Sigmoid colon (tissue), 7 donors: ENCODE data around the gene MCU. TPM values are rescaled to one million over a fixed set of nuclear protein-coding genes. Genes with fewer than 3 reads are reported as not detected.
"Not testable (repeated sequence)": the region's sequence is repeated elsewhere in the genome, so short reads cannot be mapped to it uniquely, and the experiment has no call there.

ENCODE experiments used
- DNase-seq: peaks from one replicate; pipeline ENCODE4 v3.0.0-alpha.2; 2019
- H3K27ac ChIP-seq, 4 donors: fragments of 200-600 bp; sonication (generic); one replicate each; pipeline ENCODE4 v1.5.1; 2016 to 2019; ENCODE audit warnings: mild to moderate bottlenecking in 1 of 4
- H3K27me3 ChIP-seq, 3 donors: fragments of 200-600 bp; sonication (generic); one replicate each; pipeline ENCODE4 v1.5.1; 2019; ENCODE audit warnings: mild to moderate bottlenecking in 1 of 3
- H3K36me3 ChIP-seq, 4 donors: fragments of 200-600 bp; sonication (generic); one replicate each; pipeline ENCODE4 v1.5.1; 2016 to 2019
- H3K4me1 ChIP-seq, 4 donors: fragments of 200-600 bp; sonication (generic); one replicate each; pipeline ENCODE4 v1.5.1; 2017 to 2019
- H3K4me3 ChIP-seq, 4 donors: fragments of 200-600 bp; sonication (generic); one replicate each; pipeline ENCODE4 v1.5.1; 2017 to 2019; ENCODE audit warnings: mild to moderate bottlenecking in 2 of 4, moderate library complexity in 1 of 4
- H3K9me3 ChIP-seq, 4 donors: fragments of 200-600 bp in 3 of 4; sonication (generic) in 3 of 4; one replicate each; pipeline versions ENCODE4 v1.5.1 to v1.6.1; 2013 to 2019
- CTCF ChIP-seq, 4 experiments: fragments of 450-650 bp in 3 of 4; fragments of 200-600 bp in 1 of 4; IDR thresholded peaks; one replicate each; pipeline ENCODE4 v1.5.1; 2016 to 2019; ENCODE audit warnings: antibody characterized with exemption in 4 of 4, mild to moderate bottlenecking in 3 of 4, moderate library complexity in 2 of 4
- EP300 ChIP-seq, 4 donors: sonication (generic); formaldehyde crosslinking; IDR thresholded peaks; one replicate each; pipeline ENCODE4 v1.6.1; 2017; ENCODE audit warnings: antibody characterized with exemption in 4 of 4
- POLR2A ChIP-seq, 2 donors: fragments of 450-650 bp; IDR thresholded peaks; one replicate each; pipeline ENCODE4 v1.6.1; 2016; ENCODE audit warnings: antibody characterized with exemption in 2 of 2, mild to moderate bottlenecking in 2 of 2, moderate library complexity in 2 of 2
- POLR2AphosphoS5 ChIP-seq, 4 donors: sonication (generic); formaldehyde crosslinking; IDR thresholded peaks; one replicate each; pipeline ENCODE4 v1.6.1; 2017; ENCODE audit warnings: antibody characterized with exemption in 4 of 4
- WGBS, 2 donors: extraction: QIAGEN DNeasy Blood & Tissue Kit; methylation state at CpG; one replicate each; pipeline ENCODE4 v1.1.7; 2013; 5-methylcytosine and 5-hydroxymethylcytosine counted together
- intact Hi-C: fragments of 100-400 bp; cut with DNase I; formaldehyde crosslinking; loops from one replicate; pipeline ENCODE4 v1.15.1; 2023
- polyA plus RNA-seq, 3 donors: library from polyadenylated mRNA; stranded (reverse); fragments of 200-250 nt; gene quantifications; one replicate each; pipeline ENCODE4 v1.2.3, GENCODE V29; 2013
- total RNA-seq, 4 donors: library from RNA; depleted of rRNA; stranded (reverse); fragments of >200 nt; gene quantifications; one replicate each; pipeline ENCODE4 v1.1.0, GENCODE V29; 2016
- donor health status: healthy with polysubstance abuse.
- donor health status: Bipolar disorder and iron deficiency.
- donor health status: healthy.

Gene MCU
- total and polyA plus RNA-seq, 7 donors = 14.7 to 75.6 (median 19.4) TPM

GRCh38 chr10:72913287-72913686, 221.3 kb downstream of the MCU start:
- Histone ChIP-seq H3K36me3 (no peaks in the 10 kb centered on the region), H3K27ac (no peak overlapping the region), H3K4me1 (no peaks in the 10 kb centered on the region), H3K27me3 (no peaks in the 10 kb centered on the region), H3K4me3 (no peak overlapping the region), H3K9me3 (no peaks in the 10 kb centered on the region)
- TF ChIP-seq POLR2A (IDR thresholded peaks at IDR 0.05) = no peak
- TF ChIP-seq EP300 (IDR thresholded peaks at IDR 0.05) = no peak
- no peak for TF ChIP-seq POLR2AphosphoS5 (IDR thresholded peaks at IDR 0.05)
- TF ChIP-seq CTCF (IDR thresholded peaks at IDR 0.05) = no peak
- WGBS, 2 donors = 84 to 88% methylated on average over 7 of the region's 7 CpGs
- intact Hi-C loops = no loop called here
- DNase-seq = no peak

GRCh38 chr10:72917201-72917600, 225.3 kb downstream of the MCU start:
- DNase-seq, H3K4me3 ChIP-seq, H3K9me3 ChIP-seq, intact Hi-C loops, H3K36me3 ChIP-seq, H3K27ac ChIP-seq, H3K27me3 ChIP-seq, H3K4me1 ChIP-seq: not testable (repeated sequence)
- 75 to 85% methylated on average over 3 of the region's 3 CpGs for WGBS, 2 donors

GRCh38 chr10:72917803-72918332, 225.9 kb downstream of the MCU start:
- intact Hi-C loops, H3K27me3 ChIP-seq, H3K9me3 ChIP-seq, H3K4me1 ChIP-seq, H3K36me3 ChIP-seq, DNase-seq, H3K4me3 ChIP-seq, H3K27ac ChIP-seq: not testable (repeated sequence)
- WGBS, 2 donors = 83 to 85% methylated on average over 2 of the region's 2 CpGs

GRCh38 chr10:72918352-72918751, 226.4 kb downstream of the MCU start:
- intact Hi-C loops = no loop called here
- WGBS, 2 donors = 96 to 97% methylated on average over 8 of the region's 8 CpGs
- Histone ChIP-seq H3K27me3 (no peaks in the 10 kb centered on the region), H3K36me3 (no peaks in the 10 kb centered on the region), H3K9me3 (peaks cover 0 to 5% (median 2%) of the 10 kb centered on the region in 4 donors), H3K27ac (no peak overlapping the region), H3K4me1 (no peaks in the 10 kb centered on the region), H3K4me3 (no peak overlapping the region)
- TF ChIP-seq EP300 (IDR thresholded peaks at IDR 0.05) = no peak
- no peak for TF ChIP-seq POLR2A (IDR thresholded peaks at IDR 0.05)
- no peak for TF ChIP-seq POLR2AphosphoS5 (IDR thresholded peaks at IDR 0.05)
- no peak for TF ChIP-seq CTCF (IDR thresholded peaks at IDR 0.05)
- no peak for DNase-seq

- H3K36me3 ChIP-seq, H3K9me3 ChIP-seq, H3K4me1 ChIP-seq, DNase-seq, intact Hi-C loops, H3K27me3 ChIP-seq, H3K4me3 ChIP-seq, H3K27ac ChIP-seq: not testable (repeated sequence)
- WGBS, 2 donors = 96 to 97% methylated on average over 1 of the region's 1 CpG
Measured at GRCh38 chr10:72921147-72921683, 229.3 kb downstream of the MCU start.

- no peak for DNase-seq
- Histone ChIP-seq H3K4me3 (no peak overlapping the region), H3K4me1 (no peaks in the 10 kb centered on the region), H3K27me3 (no peaks in the 10 kb centered on the region), H3K9me3 (peaks cover 0 to 5% (median 2%) of the 10 kb centered on the region in 4 donors), H3K27ac (no peak overlapping the region), H3K36me3 (no peaks in the 10 kb centered on the region)
- TF ChIP-seq POLR2A (IDR thresholded peaks at IDR 0.05) (no peak), EP300 (IDR thresholded peaks at IDR 0.05) (no peak), POLR2AphosphoS5 (IDR thresholded peaks at IDR 0.05) (no peak), CTCF (IDR thresholded peaks at IDR 0.05) (no peak)
- 96% methylated on average over 13 of the region's 13 CpGs for WGBS, 2 donors
- intact Hi-C loops = no loop called here
Measured at GRCh38 chr10:72924351-72924750, 232.4 kb downstream of the MCU start.
